Hepatocyte (in vitro differentiated cells): ENCODE results near the gene AK1. TPM values are rescaled to one million over a fixed set of nuclear protein-coding genes. Genes with fewer than 3 reads are reported as not detected.

Experiments used
- DNase-seq: peaks from one replicate; pipeline ENCODE4 v3.0.0-alpha.2; 2016; ENCODE audit warnings: low spot score
- H2AFZ ChIP-seq: fragments of 200-600 bp; sonication (generic); 2 replicates; pipeline ENCODE4 v1.6.0; 2016; ENCODE audit warnings: antibody characterized with exemption, mild to moderate bottlenecking
- H3K27ac ChIP-seq: fragments of 200-600 bp; sonication (generic); 2 replicates; pipeline ENCODE4 v1.5.1; 2016; ENCODE audit warnings: mild to moderate bottlenecking
- H3K27me3 ChIP-seq: fragments of 200-600 bp; sonication (generic); 2 replicates; pipeline ENCODE4 v1.6.1; 2016
- H3K36me3 ChIP-seq: fragments of 200-600 bp; sonication (generic); replicated peaks from 2 replicates; pipeline ENCODE4 v1.5.1; 2016; ENCODE audit warnings: low read depth; ENCODE audit not compliant: insufficient read depth
- H3K4me1 ChIP-seq: fragments of 200-600 bp; sonication (generic); 2 replicates; pipeline ENCODE4 v1.5.1; 2016; ENCODE audit warnings: mild to moderate bottlenecking, moderate library complexity; ENCODE audit not compliant: insufficient read depth
- H3K4me2 ChIP-seq: fragments of 200-600 bp; sonication (generic); 2 replicates; pipeline ENCODE4 v1.6.0; 2016
- H3K4me3 ChIP-seq: fragments of 200-600 bp; sonication (generic); 2 replicates; pipeline ENCODE4 v1.5.1; 2016; ENCODE audit warnings: mild to moderate bottlenecking
- H3K79me2 ChIP-seq: fragments of 200-600 bp; sonication (generic); 2 replicates; pipeline ENCODE4 v1.6.0; 2017; ENCODE audit warnings: mild to moderate bottlenecking
- H3K9me2 ChIP-seq: fragments of 200-600 bp; sonication (generic); replicated peaks from 2 replicates; pipeline ENCODE4 v1.6.0; 2017; ENCODE audit warnings: mild to moderate bottlenecking; ENCODE audit not compliant: insufficient read depth
- H3K9me3 ChIP-seq: fragments of 200-600 bp; sonication (generic); 2 replicates; pipeline ENCODE4 v1.5.1; 2016; ENCODE audit warnings: low read depth, mild to moderate bottlenecking
- H4K20me1 ChIP-seq: fragments of 200-600 bp; sonication (generic); 2 replicates; pipeline ENCODE4 v1.6.0; 2016; ENCODE audit warnings: mild to moderate bottlenecking; ENCODE audit not compliant: insufficient read depth, poor library complexity, severe bottlenecking
- CTCF ChIP-seq: fragments of 200-600 bp; sonication (generic); IDR thresholded peaks from 2 replicates; pipeline ENCODE4 v1.5.1; 2016; ENCODE audit warnings: antibody characterized with exemption, mild to moderate bottlenecking; ENCODE audit not compliant: poor library complexity
- EZH2 ChIP-seq: fragments of 200-600 bp; sonication (generic); IDR thresholded peaks from 2 replicates; pipeline ENCODE4 v1.6.1; 2016; ENCODE audit warnings: antibody characterized with exemption, mild to moderate bottlenecking, borderline replicate concordance
- EZH2phosphoT487 ChIP-seq: fragments of 200-600 bp; sonication (generic); IDR thresholded peaks from one replicate; pipeline ENCODE4 v1.6.1; 2018; ENCODE audit warnings: antibody characterized with exemption, mild to moderate bottlenecking, low read depth, moderate library complexity; ENCODE audit not compliant: unreplicated experiment, severe bottlenecking
- WGBS: methylation state at CpG from one replicate; pipeline ENCODE4 v1.1.6; 2016; ENCODE audit warnings: low lambda C conversion rate; ENCODE audit errors: missing lambda C conversion rate; 5-methylcytosine and 5-hydroxymethylcytosine counted together
- polyA plus RNA-seq: library from polyadenylated mRNA; unstranded; fragments of >200 nt; fragmentation: Nextera tagmentation; extraction: Ambion mirVana; gene quantifications from 2 replicates; pipeline ENCODE4 v1.2.1, GENCODE V29; 2016
- total RNA-seq: library from RNA; depleted of rRNA; stranded (reverse); fragments of >200 nt; gene quantifications from 2 replicates; pipeline ENCODE4 v1.2.3, GENCODE V29; 2014

The AK1 gene
- total and polyA plus RNA-seq, 2 experiments from 2014 or later, result 28.3 to 91.3 TPM

GRCh38 chr9:127886401-127886972 is 9.0 kb upstream of the AK1 start:
- Histone ChIP-seq H3K4me3 (no peak overlapping the region), H3K27me3 (no peaks in the 10 kb centered on the region), H3K9me3 (no peaks in the 10 kb centered on the region), H3K4me1 (no peaks in the 10 kb centered on the region), H3K36me3 (no peaks in the 10 kb centered on the region), H3K79me2 (no peaks in the 10 kb centered on the region), H3K9me2 (no peaks in the 10 kb centered on the region), H2AFZ (no peak overlapping the region), H4K20me1 (no peaks in the 10 kb centered on the region), H3K4me2 (no peak overlapping the region), H3K27ac (no peak overlapping the region)
- 96% methylated on average over 18 of the region's 18 CpGs for WGBS
- TF ChIP-seq CTCF, result no peak
- no peak for TF ChIP-seq EZH2phosphoT487
- no peak for TF ChIP-seq EZH2
- DNase-seq, result no peak

GRCh38 chr9:127885508-127886281 is 8.2 kb upstream of the AK1 start:
- no peaks in the 10 kb centered on the region for H4K20me1 ChIP-seq
- no peak overlapping the region for H3K27ac ChIP-seq
- H3K9me2 ChIP-seq, result no peaks in the 10 kb centered on the region
- TF ChIP-seq EZH2phosphoT487 (no peak), CTCF (no peak), EZH2 (no peak)
- no peak for DNase-seq
- H3K36me3 ChIP-seq, result no peaks in the 10 kb centered on the region
- H3K9me3 ChIP-seq, result no peaks in the 10 kb centered on the region
- no peaks in the 10 kb centered on the region for H3K4me1 ChIP-seq
- H2AFZ ChIP-seq, result no peak overlapping the region
- WGBS, result 83% methylated on average over 11 of the region's 13 CpGs
- no peaks in the 10 kb centered on the region for H3K79me2 ChIP-seq
- no peaks in the 10 kb centered on the region for H3K27me3 ChIP-seq
- H3K4me3 ChIP-seq, result no peak overlapping the region
- no peak overlapping the region for H3K4me2 ChIP-seq

- no peak overlapping the region for H3K4me2 ChIP-seq
- H3K4me3 ChIP-seq, result no peak overlapping the region
- DNase-seq, result no peak
- H3K27ac ChIP-seq, result no peak overlapping the region
- no peak overlapping the region for H2AFZ ChIP-seq
- WGBS, result 94% methylated on average over 15 of the region's 15 CpGs
- no peaks in the 10 kb centered on the region for H3K9me2 ChIP-seq
- H3K79me2 ChIP-seq, result no peaks in the 10 kb centered on the region
- H3K9me3 ChIP-seq, result no peaks in the 10 kb centered on the region
- TF ChIP-seq EZH2phosphoT487 (no peak), EZH2 (no peak), CTCF (no peak)
- no peaks in the 10 kb centered on the region for H3K27me3 ChIP-seq
- no peaks in the 10 kb centered on the region for H4K20me1 ChIP-seq
- no peaks in the 10 kb centered on the region for H3K4me1 ChIP-seq
- no peaks in the 10 kb centered on the region for H3K36me3 ChIP-seq
These were observed 7.6 kb upstream of the AK1 start for GRCh38 chr9:127884976-127885490.
